Measurements from ENCODE around the gene ACBD6.
"Not testable (repeated sequence)": the region's sequence is repeated elsewhere in the genome, so short reads cannot be mapped to it uniquely, and the experiment has no call there.

Gene ACBD6, protein sequence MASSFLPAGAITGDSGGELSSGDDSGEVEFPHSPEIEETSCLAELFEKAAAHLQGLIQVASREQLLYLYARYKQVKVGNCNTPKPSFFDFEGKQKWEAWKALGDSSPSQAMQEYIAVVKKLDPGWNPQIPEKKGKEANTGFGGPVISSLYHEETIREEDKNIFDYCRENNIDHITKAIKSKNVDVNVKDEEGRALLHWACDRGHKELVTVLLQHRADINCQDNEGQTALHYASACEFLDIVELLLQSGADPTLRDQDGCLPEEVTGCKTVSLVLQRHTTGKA

DNA sequence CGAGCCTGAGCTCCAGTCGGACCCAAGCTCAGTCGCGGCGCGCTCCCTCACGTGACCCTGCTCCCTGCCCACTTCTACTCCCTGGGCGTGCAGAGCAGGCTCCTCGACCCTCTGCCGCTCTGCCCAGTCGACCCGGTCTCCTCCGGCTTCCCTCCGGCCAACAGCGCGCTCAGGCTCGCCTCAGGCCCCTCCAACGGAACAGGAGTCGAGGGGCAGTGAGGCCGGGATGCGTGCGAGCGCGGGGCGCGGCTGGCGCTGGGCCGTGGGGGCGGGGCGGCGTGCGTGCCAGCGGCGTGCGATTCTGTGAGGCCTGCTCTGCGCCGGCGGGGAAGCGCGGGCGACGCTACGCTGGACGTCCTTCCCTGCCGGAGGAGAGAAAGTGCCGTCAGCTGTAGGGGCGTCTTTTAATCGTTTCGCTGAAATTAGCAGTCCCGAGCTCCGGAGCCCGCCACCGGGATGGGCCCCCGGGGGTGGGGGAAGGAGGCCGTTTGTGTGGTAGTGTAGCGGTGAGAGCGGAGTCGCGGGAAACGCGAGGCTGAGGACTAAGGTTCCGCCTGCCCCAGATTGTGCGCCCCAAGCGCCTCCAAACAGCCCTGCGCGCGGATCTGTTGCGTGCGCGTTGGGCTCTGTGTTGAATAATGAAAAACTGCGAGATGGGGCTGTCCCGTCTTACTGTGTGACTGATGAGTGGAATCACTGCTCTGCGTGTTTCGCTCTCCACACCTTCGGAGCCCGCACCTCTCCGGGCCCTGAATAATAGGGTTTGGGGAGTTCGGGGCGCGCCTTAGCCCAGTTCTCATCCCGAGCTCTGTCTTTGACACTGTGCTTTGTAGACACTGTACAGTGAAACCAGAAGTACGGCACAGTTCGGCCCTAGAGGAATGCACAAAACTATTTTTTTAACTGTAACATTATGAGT, at the start of gene ACBD6:
Gene ACBD6, minus strand, starts transcription at position 217 of the 919 bp plus-strand sequence. CDS start 311 bp downstream, outside the sequence.
- in situ Hi-C loops (cut with HindIII; ENCODE audit: low sequenced_read_pairs), result no loop called here

GRCh38 chr1:180551997-180552396, 49.6 kb upstream of the ACBD6 start:
- in situ Hi-C loops (cut with HindIII; ENCODE audit: low sequenced_read_pairs), result no loop called here

DNA sequence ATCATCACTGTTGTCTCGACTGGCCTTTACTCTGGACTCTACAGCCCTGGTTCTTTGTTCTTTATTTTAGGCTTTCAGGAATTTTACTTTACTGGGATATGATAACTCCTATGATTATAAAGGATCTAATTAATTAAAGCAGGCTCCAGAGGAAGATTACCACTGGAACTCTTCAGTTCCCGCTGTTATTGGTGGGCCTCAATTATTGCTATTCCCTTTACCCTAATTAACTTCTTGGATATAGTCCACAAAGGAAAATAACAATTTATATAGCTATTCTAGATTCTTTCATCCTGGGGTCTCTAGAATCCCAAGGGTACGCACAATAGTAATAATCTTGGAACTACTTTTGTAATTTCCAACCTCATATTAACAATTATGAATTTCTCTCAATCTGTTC, 47.9 kb upstream of the ACBD6 start:
- in situ Hi-C loops (cut with HindIII; ENCODE audit: low sequenced_read_pairs), result no loop called here

DNA sequence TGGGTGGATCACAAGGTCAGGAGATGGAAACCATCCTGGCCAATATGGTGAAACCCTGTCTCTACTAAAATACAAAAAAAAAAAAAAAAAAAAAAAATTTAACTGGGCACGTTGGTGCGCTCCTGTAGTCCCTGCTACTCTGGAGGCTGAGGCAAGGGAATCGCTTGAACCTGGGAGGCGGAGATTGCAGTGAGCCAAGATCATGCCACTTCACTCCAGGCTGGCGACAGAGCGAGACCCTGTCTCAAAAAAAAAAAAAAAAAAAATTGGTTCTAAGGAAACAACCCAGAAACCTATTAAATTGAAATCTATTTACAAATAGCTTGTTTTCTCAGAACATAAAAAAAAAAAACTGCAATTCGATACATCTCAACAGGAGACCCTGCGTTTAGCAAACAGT, 47.4 kb upstream of the ACBD6 start:
- in situ Hi-C loops (cut with HindIII; ENCODE audit: low sequenced_read_pairs), result not testable (repeated sequence)

GRCh38 chr1:180548686-180549317, 46.4 kb upstream of the ACBD6 start:
- in situ Hi-C loops (cut with HindIII; ENCODE audit: low sequenced_read_pairs), result no loop called here

DNA sequence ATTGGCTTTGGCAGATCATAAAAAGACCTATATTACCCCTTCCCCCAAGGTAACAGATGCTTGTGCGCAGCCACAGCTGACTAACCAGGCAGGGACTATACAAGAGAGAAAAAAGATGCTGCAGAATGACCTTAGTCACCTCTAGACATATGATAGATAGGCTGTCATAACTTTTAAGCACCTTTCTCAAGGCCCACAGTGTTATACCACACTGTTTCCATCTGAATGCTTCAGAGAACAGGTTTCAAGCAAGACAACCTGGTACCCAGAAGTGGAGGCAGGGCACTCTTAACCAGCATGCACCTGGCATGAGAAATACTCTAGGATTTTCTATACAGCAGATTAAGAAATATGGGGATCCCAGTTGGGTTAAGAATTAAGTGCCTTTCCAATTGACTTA, 43.6 kb upstream of the ACBD6 start:
- in situ Hi-C loops (cut with HindIII; ENCODE audit: low sequenced_read_pairs), result no loop called here

GRCh38 chr1:180544050-180544449, 41.7 kb upstream of the ACBD6 start:
- in situ Hi-C loops (cut with HindIII; ENCODE audit: low sequenced_read_pairs), result no loop called here

- in situ Hi-C loops (cut with HindIII; ENCODE audit: low sequenced_read_pairs), result no loop called here
Observed at GRCh38 chr1:180542838-180543145, 40.4 kb upstream of the ACBD6 start.

- in situ Hi-C loops (cut with HindIII; ENCODE audit: low sequenced_read_pairs), result no loop called here
Observed at GRCh38 chr1:180542113-180542837, 39.9 kb upstream of the ACBD6 start.

- in situ Hi-C loops (cut with HindIII; ENCODE audit: low sequenced_read_pairs), result no loop called here
Observed at GRCh38 chr1:180540697-180541594, 38.6 kb upstream of the ACBD6 start.

DNA sequence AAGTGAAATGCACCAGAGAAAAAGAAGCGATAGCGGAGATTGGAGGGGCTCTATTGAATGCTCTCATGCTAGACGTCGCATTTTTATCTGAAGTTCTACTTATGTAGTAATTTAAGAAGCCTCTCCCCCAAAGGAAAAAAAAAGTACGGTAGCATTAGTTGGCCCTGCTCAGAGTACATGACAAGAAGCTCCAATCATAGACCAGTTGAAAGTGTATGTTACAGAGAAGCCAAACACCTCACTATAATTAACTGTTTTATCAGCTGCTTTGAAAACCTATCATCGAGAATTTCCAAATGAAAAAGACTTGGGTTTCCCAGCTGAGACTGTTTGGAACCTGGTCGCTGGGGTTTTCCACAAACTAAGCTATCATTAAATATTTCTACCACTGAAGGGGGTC, 36.8 kb upstream of the ACBD6 start:
- in situ Hi-C loops (cut with HindIII; ENCODE audit: low sequenced_read_pairs), result no loop called here

DNA sequence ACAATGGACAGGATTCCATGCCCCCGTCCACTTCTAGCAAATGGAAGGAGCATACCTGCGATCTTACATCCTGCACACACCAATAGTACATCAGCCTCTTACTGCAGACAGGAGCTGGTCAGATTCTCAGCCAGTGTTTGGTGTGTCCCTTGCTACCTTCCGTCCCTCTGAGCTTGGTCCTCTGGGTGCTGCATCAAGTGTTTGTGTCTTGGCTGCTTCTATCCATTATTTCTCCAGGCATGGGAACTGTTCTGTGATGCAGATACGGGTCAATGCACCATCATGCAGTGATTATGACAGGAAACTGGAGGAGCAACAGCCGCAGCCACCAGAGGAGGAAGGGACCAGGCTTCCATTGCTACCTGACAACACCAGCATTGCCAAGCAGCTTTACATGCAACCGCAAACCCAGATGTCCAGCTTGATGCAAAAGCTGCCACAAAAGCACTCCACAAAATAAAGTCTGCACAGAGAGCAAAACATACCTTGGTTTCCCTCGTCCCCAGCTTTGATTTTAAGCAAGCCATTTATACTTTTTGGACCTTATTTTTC, 34.5 kb upstream of the ACBD6 start:
- in situ Hi-C loops (cut with HindIII; ENCODE audit: low sequenced_read_pairs), result no loop called here

DNA sequence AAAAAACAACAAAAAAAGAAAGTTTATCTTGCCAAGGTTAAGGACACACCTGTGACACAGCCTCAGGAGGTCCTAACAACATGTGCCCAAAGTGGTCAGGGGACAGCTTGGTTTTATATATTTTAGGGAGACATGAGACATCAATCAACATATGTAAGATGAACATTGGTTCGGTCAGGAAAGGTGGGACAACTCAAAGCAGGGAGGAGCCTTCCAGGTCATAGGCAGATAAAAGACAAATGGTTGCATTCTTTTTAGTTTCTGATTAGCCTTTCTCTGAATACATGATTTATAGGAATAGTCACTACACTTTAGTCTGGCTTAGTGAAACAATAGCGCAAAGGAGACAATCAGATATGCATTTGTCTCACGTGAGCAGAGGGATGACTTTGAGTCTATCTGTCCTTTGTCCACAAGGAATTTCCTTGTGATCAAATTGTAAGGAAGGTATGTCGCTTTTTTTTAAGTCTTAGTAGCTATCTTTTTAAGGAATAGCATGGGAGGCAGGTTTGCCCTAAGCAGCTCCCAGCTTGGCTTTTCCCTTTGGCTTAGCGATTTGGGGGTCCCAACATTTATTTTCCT, 33.1 kb upstream of the ACBD6 start:
- in situ Hi-C loops (cut with HindIII; ENCODE audit: low sequenced_read_pairs), result no loop called here

GRCh38 chr1:180534214-180534613, 31.8 kb upstream of the ACBD6 start:
- in situ Hi-C loops (cut with HindIII; ENCODE audit: low sequenced_read_pairs), result no loop called here

DNA sequence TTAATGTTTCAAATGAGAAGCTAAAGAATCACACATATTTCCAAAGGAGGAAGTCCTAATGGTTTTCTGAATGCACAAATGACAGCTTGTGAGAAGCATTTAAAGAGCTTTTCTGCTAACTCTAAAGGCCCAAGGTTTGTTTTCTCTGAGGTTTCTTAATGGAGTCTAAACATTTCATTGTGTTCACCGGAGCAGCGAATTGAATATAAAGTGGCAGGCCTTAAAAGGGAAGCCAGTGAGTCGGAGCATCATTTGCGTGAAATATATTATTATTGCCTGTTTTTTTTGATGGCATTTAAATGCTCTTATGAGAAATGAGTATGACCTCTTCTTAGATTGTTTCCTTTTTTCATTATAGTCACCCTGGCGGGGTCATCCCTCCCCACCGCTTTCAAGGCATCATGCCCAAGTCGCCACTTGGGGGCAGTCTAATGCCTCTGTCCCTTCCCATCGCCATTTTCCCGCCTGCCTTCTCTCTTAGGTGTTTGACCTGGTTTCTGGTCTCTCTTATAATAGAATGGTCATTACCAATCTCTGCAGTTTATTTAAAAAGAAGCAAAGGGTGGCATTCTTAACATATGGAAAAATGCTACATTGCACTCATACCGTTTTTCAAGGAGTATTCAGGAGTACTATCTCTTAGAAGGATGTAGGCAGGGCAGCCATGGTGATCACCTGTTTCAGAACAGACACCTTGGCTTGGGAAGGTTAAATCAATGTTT, 31.1 kb upstream of the ACBD6 start:
- in situ Hi-C loops (cut with HindIII; ENCODE audit: low sequenced_read_pairs), result no loop called here

DNA sequence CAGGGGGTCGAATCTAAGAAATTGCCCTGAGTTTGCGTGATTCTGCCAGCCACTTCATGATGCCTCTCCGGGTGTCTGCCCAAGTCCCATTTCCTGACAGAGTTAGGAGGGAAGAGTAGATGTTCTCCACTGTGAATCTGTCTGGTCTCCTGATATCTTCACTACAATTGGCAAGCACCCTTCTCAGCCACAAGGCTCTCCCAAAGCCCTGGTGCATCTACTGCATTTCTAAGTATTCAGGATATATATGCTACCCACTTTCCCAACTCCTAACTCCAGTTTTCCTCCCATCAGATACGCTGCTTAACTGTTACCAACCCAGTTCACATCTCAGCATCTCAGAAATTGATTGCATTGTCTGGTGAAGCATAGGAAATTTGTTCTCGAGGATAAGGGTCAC, 30.5 kb upstream of the ACBD6 start:
- in situ Hi-C loops (cut with HindIII; ENCODE audit: low sequenced_read_pairs), result no loop called here

DNA sequence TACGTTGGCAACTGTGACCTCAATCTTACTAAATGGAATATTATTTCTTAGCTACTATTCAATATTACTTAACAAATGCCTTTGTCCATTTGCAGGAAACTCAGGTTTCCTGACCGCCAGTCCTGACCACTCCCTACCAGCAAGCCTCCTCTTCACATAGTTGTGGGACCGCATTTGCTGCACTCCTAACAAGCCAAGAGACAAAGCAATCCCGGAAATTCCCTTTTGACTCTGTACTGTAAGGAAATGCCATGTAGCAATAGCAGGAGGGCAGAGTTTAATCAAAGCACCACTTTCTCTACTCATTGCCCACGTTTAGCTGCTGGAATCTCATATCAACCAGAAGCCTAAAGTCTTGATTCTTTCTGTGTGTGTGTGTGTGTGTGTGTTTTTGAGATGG, 28.1 kb upstream of the ACBD6 start:
- in situ Hi-C loops (cut with HindIII; ENCODE audit: low sequenced_read_pairs), result no loop called here

- in situ Hi-C loops (cut with HindIII; ENCODE audit: low sequenced_read_pairs), result loop anchor here (5.0 kb wide), 1 partner anchor 328 kb away; no protein-coding TSS in a partner anchor
Observed at GRCh38 chr1:180528868-180529470, 26.6 kb upstream of the ACBD6 start.
